ENCODE measurements around the gene RGS7.
A peak's percentile ranks its signal among the peaks of the same experiment; 100 is the strongest.
"Not testable (repeated sequence)": the region's sequence is repeated elsewhere in the genome, so short reads cannot be mapped to it uniquely, and the experiment has no call there.

Gene RGS7

DNA sequence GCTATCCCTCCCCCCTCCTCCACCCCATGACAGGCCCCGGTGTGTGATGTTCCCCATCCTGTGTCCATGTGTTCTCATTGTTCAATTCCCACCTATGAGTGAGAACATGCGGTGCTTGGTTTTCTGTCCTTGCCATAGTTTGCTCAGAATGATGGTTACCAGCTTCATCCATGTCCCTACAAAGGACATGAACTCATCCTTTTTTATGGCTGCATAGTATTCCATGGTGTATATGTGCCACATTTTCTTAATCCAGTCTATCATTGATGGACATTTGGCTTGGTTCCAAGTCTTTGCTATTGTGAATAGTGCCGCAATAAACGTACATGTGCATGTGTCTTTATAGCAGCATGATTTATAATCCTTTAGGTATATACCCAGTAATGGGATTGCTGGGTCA, 461.6 kb downstream of the RGS7 start:
- not testable (repeated sequence) for DNase-seq

GRCh38 chr1:240888787-240889048, 468.3 kb downstream of the RGS7 start:
- no peak for DNase-seq

DNA sequence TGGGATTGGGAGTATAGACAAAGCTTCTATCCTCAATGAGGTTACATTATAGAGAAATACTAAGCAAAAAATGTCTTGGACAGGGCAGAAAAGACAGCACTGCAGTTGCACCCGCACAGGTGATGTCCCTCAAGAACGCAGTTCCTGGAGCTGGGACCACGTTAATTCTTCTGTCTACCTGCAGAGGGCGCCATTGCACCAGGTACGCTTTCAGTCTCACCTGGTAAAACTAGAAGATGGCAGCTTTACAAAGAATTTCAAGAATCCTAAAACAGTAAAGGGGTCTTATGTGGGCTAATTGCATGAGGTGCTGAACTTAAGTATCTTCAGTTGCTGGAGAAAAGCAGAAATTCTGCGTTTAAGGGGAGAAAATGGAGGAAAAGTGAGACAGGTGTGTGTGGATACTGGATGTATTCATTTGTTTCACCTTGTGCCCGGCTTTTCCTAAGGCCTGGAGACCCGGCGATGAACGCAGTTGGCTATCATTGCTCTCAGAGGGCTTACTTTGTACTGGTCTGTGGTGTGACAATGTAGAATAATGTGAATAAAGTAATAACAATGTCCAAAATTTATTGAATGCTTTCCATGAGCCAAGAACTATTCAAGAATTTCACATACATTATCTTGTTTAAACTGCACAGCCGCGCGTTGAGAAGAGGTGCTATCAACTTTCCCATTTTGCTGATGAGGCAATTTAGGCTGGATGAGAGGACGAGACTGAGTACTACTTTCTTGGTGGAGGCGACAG, 468.8 kb downstream of the RGS7 start:
- DNase-seq = peak; percentile 69

- DNase-seq = no peak
Observed at GRCh38 chr1:240883490-240883889, 473.5 kb downstream of the RGS7 start.

DNA sequence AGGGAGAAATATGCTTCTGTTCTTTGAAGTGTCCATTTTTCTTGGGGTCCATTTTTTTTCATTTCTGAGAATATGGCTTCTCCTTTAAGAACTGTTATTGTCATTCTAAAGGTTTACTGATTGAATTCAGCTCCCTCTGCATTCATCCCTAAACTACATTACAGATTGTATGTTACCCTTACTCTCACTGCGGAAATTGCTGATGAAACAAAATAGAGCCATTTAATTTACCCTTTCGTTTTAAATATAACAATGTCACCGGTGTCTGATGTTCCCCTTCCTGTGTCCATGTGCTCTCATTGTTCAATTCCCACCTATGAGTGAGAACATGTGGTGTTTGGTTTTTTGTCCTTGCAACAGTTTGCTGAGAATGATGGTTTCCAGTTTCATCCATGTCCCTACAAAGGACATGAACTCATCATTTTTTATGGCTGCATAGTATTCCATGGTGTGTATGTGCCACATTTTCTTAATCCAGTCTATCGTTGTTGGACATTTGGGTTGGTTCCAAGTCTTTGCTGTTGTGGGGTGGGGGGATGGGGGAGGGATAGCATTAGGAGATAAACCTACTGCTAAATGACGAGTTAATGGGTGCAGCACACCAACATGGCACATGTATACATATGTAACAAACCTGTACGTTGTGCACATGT, 474.2 kb downstream of the RGS7 start:
- DNase-seq = not testable (repeated sequence)

DNA sequence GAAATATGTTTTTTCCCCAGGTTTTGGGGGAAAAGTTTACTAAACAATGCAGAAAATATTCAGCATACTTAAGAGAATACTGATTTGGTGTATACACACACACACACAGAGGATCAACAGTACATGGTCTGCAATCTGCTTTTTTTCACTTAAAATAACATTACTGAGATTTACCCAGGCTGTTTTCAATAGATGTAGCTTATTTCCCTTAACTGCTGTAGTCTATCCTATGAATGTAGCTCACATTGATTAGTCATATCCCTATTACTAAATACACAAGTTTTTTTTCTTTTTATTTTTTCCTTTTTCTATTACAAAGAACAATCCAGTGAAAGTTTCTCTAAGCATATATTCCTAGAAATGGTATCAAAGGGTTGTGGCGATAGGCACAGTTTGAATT, 478.4 kb downstream of the RGS7 start:
- no peak for DNase-seq

DNA sequence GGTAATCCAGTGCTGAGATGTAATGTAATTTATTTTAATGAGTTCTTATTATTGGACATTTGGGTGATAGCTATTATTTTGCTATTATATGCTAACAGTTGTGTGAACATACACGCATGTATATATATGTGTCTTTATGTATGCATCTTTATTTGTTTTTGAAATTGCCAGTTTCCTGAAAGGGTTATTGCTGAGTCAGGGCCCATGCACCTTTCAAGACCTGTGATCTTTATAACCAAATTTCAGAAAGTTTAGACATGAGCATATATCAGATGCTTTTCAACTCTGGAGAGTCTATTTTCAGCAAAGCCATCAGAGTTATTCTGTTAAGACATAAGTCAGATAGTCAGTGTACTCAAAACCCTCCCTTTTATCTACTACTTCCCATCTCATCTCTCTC, 479.4 kb downstream of the RGS7 start:
- DNase-seq = no peak

- DNase-seq = no peak
Observed at GRCh38 chr1:240876071-240876470, 480.9 kb downstream of the RGS7 start.

DNA sequence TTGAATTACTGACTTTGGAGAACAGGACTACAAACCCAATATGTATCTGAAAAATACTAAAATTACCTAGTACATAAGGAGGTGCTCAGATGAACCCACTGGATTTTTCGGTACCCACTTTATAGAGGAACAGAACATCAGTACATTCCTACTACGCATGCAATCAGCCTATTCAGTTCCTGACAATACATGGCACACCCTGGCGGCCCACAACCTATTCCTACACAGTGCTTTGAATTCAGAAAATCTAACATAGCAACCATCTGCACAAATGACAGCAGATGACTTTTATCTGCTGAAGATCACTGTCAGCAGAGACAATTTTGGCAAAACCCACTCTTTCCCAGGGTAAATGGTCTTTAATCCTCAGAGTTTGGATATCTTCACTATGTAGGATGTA, 487.9 kb downstream of the RGS7 start:
- DNase-seq = no peak

DNA sequence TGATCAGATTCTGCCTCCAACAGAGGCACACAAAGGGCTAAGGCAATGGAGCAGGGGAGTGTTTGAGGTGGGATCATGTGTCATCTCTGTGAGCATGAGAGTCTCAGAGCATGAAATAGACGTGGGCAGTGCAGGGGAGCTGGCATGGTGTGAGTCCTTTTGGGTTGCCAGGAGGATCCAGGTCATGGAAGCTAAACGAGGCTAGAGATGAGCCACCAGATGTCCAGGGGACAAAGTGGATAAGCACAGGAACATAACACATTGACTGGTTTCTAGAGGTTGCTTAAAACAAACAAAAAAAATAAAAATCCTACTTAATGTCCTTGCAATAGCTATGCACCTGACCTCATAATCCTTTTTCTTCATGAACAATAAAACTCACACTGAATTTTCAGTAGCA, 490.3 kb downstream of the RGS7 start:
- no peak for DNase-seq

DNA sequence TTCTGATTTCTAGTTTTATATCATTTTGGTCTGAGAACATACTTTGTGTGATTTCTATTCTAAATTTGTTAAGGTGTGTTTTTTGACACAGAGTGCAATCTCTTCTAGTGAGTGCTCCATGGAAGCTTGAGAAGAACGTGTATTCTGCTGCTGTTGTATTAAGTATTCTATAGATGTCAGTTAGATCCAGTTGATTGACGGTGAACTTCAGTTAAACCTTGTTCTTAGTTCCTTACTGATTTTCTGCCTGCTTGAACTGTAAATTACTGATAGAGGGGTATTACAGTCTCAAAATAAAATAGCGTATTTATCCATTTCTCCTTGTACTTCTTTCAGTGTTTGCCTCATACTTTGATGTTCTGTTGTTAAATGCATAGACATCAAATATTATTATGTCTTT, 497.0 kb downstream of the RGS7 start:
- DNase-seq = no peak

DNA sequence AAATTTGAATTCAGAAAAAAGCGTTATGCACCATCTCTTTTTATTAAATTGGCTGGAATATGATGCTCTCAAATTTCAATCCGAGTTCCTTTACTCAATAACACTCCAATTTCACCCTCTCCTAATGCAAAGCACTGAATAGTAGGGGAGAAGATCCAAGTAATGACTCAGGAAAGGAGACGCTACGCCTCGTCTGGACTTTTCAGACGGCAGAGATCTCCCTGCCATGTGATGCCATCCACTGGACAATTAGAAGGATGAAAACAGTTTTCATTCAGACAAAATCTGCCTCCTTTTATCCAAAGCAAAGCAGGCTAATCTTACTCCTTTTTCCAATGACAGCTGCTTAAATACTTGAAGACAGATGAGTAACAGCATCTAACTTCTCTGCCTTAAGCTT, 502.6 kb downstream of the RGS7 start:
- no peak for DNase-seq

GRCh38 chr1:240847325-240847724, 509.7 kb downstream of the RGS7 start:
- DNase-seq = no peak

- DNase-seq = no peak
Observed at GRCh38 chr1:240844486-240844885, 512.5 kb downstream of the RGS7 start.

GRCh38 chr1:240843798-240844197, 513.2 kb downstream of the RGS7 start:
- DNase-seq = no peak

GRCh38 chr1:240836271-240836670, 520.7 kb downstream of the RGS7 start:
- no peak for DNase-seq

DNA sequence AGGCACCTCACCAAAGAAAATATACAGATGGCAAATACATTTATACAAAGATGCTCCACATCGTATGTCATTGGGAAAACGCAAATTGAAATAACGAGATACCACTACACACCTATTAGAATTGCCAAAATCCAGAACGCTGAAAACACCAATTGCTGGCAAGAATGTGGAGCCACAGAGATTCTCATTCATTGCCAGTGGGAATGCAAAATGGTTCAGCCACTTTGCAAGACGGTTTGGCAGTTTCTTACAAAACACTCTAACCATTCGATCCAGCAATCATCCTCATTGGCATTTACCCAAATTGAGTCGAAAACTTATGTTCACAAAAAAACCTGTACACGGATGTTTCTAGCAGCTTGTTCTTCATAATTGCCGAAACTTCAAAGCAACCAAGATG, 521.7 kb downstream of the RGS7 start:
- no peak for DNase-seq

DNA sequence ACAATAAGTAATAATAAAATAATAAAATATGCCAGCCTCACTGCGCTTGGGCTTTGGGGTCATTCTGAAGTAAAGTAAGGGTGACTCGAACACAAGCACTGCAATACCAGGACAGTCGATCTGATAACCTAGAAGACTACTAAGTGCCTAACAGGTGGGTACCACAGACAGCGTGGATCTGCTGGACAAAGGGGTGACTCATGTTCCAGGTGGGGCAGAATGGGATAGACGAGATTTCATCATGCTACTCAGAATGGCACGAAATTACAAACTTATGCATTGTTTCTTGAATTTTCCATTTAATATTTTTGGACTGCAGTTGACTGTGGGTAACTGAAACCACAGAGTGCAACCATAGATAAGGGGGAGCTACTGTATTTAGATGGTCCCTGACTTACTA, 523.9 kb downstream of the RGS7 start:
- no peak for DNase-seq

DNA sequence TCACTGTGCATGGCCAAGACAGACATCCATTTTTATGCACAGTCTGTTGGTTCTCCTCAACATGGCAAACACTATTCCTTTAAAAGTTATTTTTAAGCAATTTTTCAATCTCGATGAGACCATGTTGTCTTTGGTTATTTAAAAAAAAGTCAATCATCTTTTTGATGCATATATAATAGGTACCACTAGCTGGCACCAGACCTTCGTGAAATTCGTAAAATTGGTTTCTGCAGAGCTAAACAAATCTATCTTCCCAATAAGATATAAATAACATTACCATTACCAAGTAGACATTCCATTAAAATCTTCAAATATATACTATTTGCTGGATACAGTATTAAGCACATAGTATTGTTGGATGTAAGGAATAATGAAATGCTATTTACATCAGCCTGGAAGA, 525.1 kb downstream of the RGS7 start:
- DNase-seq = no peak

DNA sequence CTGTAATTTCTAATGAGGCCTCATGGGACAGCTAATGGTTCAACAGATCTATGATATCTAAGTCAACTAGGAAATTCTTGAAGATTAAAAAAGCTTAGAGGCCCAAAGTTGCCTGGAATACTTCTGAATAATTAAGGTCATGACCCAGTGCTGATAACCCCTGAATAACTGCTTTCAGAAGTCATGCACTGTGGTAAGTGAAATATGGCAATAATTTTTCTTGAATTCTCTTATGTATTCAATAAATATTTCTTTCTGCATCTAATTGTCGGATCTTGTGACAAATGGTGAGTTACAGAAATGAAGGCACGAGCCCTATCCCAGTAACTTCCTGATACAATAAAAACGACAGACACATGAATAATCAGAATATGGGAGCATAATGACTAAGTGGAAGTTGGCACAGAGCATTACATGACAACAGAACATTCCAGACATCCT, 525.8 kb downstream of the RGS7 start:
- no peak for DNase-seq

DNA sequence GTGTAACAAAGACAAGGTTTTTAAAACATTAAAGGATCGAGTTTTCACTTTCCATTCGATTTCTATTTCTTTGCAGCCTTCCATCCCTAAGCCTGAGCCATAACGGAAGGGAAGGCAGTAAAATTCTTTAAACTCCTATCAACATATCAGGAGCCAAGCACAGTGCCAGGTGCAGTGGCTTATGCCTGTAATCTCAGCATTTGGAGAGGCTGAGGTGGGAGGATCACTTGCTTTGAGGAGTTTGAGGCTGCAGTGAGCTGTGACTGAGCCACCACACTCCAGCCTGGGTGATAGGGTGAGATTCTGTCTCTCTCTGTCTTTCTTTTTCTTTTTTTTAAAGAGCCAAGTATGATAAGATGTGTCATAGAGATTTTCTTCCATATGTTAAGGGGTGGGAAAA, 527.5 kb downstream of the RGS7 start:
- DNase-seq = no peak

GRCh38 chr1:240827786-240828185, 529.2 kb downstream of the RGS7 start:
- DNase-seq = no peak

DNA sequence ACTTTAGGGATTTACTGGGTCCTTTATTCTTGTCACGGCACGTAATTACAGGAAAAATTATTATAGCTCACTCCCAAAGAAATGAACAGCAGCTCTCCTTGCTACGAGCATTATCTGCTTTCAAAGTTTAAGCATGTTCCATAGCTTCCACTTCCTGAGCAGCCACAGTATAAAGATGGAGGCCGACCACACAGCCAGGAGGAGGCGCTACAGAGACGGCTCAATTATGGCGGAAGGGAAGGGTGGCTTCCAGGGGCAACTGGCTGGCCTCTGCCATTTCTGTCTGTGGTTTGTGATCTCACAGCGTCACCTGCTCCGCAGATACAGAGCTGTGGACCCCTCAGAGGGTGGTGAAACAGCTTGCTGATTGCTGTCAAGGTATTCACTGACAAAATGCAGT, 532.8 kb downstream of the RGS7 start:
- no peak for DNase-seq

DNA sequence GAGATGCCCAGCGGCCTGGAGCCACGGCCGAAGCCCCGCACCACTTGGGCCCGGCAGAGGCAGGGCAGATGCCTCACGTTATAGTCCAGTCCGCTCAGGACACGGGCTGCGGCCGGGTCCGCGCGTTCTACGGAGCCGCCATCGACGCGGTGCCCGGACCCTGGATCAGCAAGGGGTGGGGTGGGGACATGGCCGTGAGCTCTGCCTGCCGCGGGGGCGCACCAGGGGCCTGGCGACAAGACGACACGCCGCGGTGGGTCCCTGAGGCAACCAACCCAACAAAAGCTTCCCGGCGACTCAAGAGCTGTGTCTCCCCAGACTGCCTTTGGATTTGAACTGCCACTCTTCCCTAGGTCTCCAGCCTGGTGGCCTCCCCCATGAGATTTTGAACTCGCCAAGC, 533.6 kb downstream of the RGS7 start:
- DNase-seq = no peak

DNA sequence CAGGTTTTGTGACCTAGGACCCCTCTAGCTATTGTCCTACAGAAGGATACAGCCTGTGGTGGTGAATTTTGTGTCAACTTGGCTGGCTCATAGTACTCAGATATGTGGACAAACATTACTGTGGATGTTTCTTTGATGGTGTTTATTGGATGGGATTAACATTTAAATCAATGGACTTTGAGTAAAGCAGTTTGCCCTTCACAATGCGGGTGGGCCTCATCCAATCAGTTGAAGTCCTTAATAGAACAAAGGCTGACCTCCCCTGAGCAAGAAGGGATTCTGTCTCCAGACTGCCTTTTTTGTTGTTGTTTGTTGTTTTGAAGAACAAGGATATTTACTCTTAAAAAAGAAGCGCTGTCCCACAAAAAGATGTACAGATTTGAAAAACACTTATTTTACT, 535.1 kb downstream of the RGS7 start:
- no peak for DNase-seq

Measured in islet precursor cell (in vitro differentiated cells).